ENCODE data around the gene LEO1.
A peak's percentile ranks its signal among the peaks of the same experiment; 100 is the strongest.
"Not testable (repeated sequence)": the region's sequence is repeated elsewhere in the genome, so short reads cannot be mapped to it uniquely, and the experiment has no call there.

Gene LEO1

GRCh38 chr15:52003710-52004109, 32.1 kb upstream of the LEO1 start:
- no peak for DNase-seq (ENCODE audit: low spot score)

- not testable (repeated sequence) for DNase-seq (ENCODE audit: low spot score)
These were observed 31.5 kb upstream of the LEO1 start for GRCh38 chr15:52003089-52003488.

- DNase-seq (ENCODE audit: low spot score): no peak
These were observed 30.8 kb upstream of the LEO1 start for GRCh38 chr15:52002351-52002750.

DNA sequence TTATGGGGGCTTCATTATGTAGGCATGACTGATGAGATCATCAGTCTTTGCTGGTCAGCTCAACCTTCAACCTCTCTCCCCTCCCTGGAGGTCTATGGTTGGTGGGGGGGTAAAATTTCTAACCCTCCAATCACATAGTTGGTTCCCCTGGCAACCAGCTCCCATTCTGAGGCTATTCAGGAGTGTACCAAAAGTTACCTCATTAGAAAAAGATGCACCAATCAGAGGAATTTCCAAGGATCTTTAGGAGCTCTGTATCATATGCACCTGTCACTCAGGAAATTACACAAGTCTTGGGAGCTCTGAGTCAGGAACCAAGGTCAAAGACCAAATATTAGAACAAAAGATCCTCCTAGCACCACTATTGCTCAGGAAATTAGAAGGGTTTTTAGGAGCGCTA, 21.4 kb upstream of the LEO1 start:
- no peak for DNase-seq (ENCODE audit: low spot score)

GRCh38 chr15:51991141-51991540, 19.6 kb upstream of the LEO1 start:
- no peak for DNase-seq (ENCODE audit: low spot score)

- DNase-seq (ENCODE audit: low spot score): no peak
These were observed 11.2 kb upstream of the LEO1 start for GRCh38 chr15:51982770-51983103.

DNA sequence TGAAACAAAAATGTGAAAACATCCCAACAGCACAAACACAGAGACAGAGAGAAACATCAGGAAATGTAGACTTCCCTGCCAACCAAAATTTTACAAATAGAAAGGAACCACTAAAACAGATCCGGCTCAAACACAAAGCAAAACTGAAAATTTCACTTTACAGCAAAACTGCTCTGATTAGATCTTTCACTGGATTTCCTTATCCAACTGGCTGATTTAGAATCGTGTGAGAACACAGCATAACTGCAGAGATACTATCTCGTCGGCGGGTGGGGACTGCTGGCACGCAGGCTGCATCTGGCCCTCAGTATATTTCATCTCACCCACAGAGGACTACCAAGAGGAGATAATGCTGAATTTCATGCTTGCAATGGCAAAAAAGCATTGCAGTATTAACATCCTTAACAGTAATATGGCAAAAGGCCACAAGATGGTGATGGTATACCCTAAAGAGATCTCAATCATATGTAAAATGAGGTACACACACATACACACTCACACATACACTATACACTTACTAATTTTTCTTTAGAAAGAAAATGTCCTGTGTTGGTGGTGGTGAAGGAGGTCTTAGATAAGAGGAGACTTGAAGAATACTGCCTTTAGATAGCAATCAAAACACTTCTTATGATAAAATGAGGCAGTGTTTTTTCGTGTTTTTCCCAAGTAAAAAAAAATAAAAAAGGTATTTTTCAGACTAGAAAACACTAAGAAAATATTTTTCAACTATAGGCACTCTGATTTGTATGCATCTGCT, 10.6 kb upstream of the LEO1 start:
- DNase-seq (ENCODE audit: low spot score): peak; percentile 79

DNA sequence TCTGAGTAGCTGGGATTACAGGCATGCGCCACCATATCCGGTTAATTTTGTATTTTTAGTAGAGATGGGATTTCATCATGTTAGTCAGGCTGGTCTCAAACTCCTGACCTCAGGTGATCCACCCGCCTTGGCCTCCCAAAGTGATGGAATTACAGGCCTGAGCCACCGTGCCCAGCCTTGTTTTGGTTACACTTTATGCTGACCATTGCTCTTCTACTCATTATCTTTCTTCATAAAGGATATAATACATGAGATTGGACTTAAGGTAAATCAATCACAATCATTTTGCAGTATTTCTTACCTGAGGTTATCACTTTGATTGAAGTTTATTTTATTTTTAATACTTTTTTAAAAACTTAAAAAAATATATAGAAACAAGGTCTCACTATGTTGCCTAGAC, 2.2 kb upstream of the LEO1 start:
- no peak for DNase-seq (ENCODE audit: low spot score)

- DNase-seq (ENCODE audit: low spot score): no peak
These were observed 1.6 kb upstream of the LEO1 start for GRCh38 chr15:51973220-51973619.

- no peak for DNase-seq (ENCODE audit: low spot score)
These were observed 575 bp downstream of the LEO1 start for GRCh38 chr15:51971032-51971374.

DNA sequence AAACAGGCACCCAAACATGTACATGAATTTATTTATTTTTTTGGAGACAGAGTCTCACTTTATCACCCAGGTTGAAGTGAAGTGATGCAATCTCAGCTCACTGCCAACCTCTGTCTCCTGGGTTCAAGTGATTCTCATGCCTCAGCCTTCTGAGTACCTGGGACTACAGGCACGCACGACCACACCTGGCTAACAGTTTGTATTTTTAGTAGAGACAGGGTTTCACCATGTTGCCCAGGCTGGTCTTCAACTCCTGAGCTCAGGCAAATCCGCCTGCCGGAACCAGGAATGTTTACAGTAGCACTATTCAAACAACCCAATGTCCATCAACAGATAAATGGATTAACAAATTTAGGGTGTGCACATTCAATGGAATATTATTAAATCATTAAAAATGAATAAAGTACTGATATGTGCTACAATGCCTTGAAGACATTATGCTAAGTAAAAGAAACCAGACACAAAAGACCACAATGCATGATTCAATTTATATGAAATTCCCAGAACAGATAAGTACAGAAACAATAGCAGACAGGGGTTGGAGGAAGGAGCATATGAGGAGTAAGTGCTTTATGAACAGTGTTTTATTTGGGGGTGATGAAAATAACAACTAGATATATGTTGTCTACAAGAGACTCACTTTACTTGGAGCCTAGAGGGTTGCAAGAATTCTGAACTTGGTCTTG, 1.3 kb downstream of the LEO1 start:
- DNase-seq (ENCODE audit: low spot score): no peak

- DNase-seq (ENCODE audit: low spot score): no peak
These were observed 1.9 kb downstream of the LEO1 start for GRCh38 chr15:51969728-51970127.

- no peak for DNase-seq (ENCODE audit: low spot score)
These were observed 4.0 kb downstream of the LEO1 start for GRCh38 chr15:51967583-51967982.

DNA sequence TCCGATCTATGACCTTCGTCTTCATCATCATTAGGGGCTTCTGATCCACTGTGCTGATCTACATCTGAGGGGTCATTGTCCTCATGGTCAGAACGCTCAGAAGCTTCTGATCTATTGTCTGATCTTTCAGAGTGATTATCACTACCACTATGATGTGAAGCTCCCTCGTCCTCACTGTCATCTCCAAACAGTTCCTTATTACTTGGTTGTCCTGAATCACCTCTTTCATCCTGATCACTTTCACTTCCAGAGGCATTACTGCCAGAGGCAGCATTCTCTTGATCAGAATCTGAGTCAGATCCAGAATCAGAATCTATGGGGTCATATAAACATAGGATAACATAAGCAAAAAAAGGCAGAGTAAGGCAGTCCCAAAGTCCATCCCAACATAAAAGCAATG, 5.4 kb downstream of the LEO1 start:
- DNase-seq (ENCODE audit: low spot score): no peak

DNA sequence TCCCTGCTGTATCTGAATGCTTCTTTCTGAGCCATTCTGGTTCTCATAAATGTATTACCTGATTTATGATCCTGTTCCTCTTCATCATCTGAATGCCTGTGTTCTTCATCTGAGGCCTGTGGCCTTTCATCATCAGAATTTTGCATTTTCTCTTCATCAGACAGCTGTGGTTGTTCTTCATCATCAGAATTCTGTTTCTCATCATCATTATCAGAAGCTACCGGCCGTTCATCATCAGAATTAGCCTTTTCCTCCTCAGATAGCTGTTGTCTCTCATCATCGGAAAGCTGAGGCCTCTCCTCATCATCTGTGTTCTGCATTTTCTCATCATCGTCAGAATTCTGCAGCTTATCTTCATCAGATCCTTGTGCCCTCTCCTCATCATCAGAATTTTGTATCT, 5.9 kb downstream of the LEO1 start:
- DNase-seq (ENCODE audit: low spot score): no peak

DNA sequence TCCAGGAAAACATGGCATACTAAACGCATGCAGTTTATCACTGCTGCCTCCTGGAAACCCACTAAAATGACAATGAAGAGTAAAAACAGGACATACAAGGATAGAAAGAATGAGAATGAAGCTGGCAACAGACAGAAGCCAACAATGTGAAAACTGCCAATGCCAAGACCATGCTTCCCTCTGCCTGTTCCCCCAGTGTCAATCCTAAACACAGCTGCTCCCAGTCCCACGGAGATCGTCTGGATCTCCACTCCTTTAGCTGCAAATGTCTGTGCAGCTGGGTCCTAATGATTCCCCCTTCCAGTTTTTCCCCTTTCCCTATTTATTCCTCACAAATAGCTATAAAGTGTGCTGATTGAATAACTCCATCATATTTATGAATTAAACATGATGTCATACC, 16.1 kb downstream of the LEO1 start:
- no peak for DNase-seq (ENCODE audit: low spot score)

- DNase-seq (ENCODE audit: low spot score): no peak
These were observed 18.8 kb downstream of the LEO1 start for GRCh38 chr15:51952805-51953204.

GRCh38 chr15:51947124-51947523, 24.5 kb downstream of the LEO1 start:
- no peak for DNase-seq (ENCODE audit: low spot score)

DNA sequence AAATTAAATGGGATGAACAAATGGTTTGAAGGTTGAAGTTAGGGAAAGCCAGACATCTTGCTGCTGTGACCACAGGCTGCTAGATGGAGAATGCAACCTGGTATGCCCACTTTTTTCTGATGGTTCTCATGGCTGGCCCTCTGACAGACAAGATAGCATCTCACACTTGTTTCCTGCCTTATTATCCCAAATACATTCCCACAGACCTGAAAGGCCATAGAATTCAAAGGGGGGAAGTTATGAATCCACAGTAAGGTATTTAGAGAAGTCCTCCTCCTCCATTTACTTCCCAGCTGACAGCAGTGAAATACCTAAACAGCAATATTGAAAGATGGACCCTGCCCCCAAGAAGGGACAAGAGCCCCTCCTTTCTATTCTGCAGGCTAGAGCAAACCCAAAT, 32.4 kb downstream of the LEO1 start:
- no peak for DNase-seq (ENCODE audit: low spot score)

GRCh38 chr15:51938286-51938685, 33.3 kb downstream of the LEO1 start:
- DNase-seq (ENCODE audit: low spot score): no peak

DNA sequence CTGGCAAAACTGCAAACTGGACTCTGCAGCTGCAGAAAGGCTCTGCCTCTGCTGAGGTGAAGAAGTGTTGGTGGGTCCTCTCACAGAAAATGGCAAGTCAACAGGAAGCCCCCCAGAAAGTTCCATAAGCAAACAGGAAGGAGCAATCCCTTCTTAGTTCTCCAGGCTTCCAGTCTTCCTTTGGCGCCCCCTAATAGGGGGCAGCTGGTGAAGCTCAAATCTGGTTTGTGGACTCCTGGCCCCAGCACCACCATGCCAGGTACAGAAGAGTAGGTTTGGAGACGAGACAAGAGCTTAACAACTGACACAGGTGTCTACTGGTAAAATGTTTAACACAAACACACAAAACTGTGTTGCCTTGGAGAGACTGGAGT, 35.5 kb downstream of the LEO1 start:
- DNase-seq (ENCODE audit: low spot score): no peak

DNA sequence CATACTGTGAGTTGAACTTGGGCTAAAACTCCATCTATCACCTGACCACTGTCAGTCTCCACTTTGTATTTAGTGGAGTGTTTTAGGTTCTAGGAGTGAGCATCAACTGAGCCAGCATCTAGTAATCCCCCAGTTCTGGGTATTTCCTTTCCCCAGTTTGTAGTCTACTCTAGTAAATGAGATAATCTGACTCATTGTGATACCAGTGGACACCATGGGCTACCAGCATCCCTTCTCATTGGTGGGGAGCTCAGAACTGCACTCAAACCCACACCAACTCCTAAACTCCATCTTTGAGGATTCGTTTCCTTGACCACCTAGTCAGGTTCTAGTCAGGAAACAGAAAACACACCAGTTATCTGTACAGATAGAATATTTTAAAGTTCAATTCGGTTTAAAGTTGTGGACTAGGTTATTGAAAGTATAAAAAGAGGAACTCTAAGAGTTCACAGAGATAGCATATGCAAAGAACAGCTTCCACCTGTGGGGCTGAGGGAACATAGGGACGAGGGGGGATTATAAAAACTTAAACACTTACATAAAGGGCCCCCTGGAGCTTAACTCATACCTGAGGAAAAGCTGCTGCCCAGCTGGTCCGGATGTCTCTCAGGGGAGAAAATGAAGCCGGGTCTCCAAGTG, 36.0 kb downstream of the LEO1 start:
- no peak for DNase-seq (ENCODE audit: low spot score)

DNA sequence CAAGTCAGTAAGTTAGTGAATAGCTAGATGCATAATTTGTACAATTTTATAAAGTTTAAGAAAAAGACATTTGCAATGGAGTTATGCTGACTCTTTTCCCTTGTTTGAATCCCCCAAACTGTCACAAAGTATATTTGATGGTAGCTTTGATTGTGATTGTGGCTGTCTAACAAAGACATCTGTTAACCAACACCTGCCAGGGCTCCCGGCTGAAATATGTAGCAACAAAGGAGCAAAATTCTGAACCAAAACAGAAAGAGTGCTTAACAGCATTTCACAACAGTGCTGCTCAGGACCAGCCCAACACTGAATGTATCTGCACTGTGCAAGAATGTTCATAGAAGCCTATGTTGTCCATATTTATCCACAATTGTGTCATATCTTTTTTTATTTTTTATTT, 39.4 kb downstream of the LEO1 start:
- DNase-seq (ENCODE audit: low spot score): no peak

- no peak for DNase-seq (ENCODE audit: low spot score)
These were observed 39.9 kb downstream of the LEO1 start for GRCh38 chr15:51931638-51932037.
